CD4-positive, alpha-beta T cell treated with Interleukin-17A for 1 hour (primary cell): ENCODE measurements around the gene GOT2.
A peak's percentile ranks its signal among the peaks of the same experiment; 100 is the strongest.
"Not testable (repeated sequence)": the region's sequence is repeated elsewhere in the genome, so short reads cannot be mapped to it uniquely, and the experiment has no call there.

Experiments used
- DNase-seq: peaks from one replicate; pipeline ENCODE4 v3.0.0-alpha.2; 2020

Gene GOT2

DNA sequence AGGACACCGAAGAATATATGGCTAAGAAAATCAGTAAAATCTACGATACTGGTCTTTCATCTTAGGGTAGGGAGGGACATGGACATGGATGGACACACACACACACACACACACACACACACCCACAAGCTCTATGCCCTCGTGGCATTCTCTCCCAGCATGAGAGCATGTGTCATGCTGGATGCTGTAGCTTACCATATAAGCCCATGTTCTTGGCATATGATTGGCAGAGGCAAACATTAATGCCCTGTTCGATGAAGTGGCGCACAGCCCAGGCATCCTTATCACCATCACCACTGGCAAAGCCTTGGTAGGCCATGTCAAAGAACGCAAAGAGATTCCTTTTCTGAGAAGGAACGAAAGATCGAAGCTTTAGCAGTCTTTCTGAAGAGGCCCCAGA is 17.6 kb downstream of the GOT2 start:
- DNase-seq = no peak

DNA sequence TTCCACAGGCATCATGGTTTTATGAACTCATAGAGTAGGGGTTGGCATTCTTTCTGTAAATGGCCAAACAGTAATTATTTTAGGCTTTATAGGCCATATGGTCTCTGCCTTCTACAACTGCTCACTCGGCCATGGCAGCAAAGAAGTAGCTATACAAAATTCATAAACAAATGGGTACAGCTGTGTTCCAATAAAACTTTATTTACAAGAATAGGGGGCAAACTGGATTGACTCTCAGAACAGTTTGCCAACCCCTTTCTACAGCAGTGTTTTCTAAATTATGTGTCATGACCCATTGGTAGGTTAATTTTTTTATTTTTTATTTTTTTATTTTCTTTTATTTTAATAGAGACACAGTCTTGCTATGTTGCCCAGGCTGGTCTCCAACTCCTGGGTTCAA is 20.4 kb downstream of the GOT2 start:
- no peak for DNase-seq

DNA sequence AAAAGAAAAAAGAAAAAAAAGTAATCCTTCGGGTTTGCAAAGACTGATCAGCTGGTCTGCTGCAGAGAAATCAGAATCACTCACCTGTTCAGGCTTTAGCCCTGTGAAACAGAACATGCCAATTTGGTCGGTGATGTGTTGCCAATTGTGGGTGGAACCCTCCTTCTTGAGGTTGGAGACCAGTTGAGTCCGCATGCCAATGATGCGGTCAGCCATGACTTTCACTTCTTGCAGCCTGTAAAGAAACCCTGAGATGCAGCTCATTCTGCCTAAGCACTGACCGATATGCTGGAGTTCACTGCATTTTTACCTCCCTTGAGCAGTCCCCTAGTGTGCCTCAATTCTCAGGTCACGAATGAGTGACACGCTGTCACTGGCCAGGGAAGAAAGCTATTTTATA is 24.8 kb downstream of the GOT2 start:
- no peak for DNase-seq

DNA sequence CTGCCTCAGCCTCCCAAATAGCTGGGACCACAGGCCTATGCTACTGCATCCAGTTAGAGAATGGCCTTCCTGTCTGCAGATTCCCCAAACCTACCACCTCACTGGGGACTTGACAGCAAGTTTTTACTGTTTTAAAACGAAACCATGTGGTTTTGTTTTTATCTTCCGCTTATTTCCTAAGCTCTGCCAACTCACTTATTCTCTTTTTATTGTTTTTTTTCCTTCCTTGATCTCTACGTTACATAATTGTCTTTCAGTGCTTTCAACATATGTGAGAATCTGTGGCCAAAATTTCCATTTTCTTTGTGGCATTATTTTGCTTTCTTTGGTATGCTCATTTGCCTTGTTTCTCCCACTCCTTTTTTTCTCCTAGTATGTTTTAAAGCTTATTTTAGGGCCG is 35.0 kb downstream of the GOT2 start:
- no peak for DNase-seq

DNA sequence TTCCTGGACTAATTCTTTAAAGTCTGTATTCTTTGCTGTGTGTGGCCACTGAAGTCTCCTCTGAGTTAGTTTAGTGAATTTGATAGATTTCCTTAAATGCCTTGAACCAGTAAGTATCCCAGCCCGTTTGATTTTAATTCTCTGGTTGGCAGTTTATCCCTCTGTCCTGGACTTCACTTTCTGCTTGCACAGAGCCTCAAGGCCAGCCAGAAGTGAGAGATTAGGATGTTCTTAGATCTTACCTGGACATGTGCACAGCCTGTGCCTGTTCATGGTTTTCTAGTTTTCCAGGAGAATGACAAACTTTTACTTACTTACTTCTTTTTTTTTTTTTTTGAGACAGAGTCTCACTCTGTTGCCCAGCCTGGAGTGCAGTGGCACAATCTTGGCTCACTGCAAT is 38.7 kb downstream of the GOT2 start:
- DNase-seq = no peak

DNA sequence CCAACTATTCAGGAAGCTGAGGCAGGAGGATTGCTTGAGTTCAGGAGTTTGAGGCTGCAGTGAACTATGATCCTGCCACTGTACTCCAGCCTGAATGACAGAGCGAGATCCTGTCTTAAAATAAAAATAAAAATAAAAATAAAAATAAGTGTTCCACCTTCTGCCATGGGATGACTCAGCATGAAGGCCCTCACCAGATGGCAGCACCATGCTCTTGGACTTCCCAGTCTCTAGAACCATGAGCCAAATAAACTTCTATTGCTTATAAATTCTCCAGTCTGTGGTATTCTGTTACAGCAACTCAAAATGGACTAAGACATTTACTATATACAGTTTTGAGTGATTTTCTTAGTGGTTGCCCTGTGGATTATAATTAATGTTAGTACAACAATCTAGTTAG is 41.7 kb downstream of the GOT2 start:
- DNase-seq = no peak

DNA sequence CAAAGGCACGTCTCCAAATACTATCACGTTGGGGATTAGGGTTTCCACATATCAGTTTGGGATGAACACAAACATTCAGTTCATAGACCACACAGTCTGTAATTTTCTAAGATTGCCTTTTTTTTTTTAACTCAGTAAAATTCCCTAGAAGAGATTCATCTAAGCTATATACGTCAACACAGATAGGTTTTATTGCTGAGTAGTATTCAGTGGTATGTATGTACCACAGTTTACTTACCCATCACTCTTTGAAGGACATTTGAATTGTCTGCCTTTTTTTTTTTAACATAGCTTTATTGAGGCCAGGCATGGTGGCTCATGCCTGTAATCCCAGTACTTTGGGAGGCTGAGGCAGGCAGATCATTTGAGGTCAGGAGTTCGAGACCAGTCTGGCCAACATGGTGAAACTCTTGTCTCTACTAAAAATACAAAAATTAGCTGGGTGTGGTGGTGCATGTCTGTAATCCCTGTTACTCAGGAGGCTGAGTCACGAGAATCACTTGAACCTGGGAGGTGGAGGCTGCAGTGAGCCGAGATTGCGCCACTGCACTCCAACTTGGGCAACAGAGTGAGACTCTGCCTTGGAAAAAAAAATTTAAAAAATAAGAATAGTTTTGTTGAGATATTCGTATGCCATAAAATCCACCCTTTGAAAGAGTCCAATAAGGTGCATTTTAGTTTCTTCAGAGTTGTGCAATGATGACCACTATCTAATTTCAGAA is 47.0 kb downstream of the GOT2 start:
- not testable (repeated sequence) for DNase-seq

DNA sequence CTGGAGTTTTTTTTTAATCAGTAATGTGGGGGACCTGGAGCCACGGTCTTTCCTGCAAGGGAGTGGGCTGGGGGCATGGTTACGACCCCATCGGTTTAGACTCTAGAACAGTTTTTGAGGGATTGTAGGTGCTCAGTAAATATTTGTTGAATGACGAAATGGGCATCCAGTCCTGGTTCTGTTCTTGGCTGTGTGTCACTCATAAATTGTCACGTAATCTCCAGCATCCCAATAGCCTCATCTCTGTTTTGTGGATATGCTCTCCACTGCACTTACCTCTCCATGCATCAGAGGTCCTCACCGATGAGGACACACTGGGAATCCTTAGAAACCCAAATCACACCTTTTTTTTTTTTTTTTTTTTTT is 49.0 kb downstream of the GOT2 start:
- no peak for DNase-seq

DNA sequence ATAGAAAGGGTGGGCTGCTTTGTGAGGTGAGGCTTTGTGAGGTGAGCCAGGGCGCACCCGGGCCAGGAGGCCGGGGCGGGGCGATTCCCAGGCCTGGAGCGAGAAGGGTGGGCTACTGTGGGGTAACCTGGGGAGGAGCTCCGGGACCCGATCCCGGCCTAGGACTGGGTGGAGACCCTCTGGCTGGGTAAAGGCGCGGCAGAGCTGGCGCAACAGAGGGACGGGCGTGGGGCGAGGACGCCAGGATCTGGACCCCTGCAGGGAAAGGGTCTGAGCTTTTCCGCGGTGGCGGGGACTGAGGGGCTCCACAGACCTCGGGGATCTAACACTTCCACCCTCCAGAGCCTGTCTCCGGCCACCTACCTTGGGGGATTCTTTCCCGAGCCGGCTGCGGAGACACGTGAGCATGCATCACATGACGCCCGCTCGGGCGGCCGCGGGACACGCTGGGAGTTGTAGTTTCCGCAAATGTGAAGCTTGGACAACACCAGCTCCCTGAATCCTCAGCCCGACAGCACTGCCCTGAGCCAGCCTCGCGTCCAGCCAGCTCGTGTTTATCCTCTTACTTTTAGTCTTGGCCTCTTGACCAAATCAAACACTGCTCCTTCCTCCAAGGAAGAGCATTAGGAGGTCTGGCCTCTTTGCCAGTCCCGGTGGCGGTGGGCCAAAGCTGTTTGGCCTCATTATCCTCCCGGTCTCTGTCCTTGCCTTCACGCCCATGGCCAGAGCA is 49.6 kb downstream of the GOT2 start, which contains the start of gene SLC38A7:
SLC38A7 (minus strand) TSS at position 417 of the 730 bp plus-strand sequence. CDS start 4,644 bp downstream, outside the sequence.
- peak; percentile 76 for DNase-seq

DNA sequence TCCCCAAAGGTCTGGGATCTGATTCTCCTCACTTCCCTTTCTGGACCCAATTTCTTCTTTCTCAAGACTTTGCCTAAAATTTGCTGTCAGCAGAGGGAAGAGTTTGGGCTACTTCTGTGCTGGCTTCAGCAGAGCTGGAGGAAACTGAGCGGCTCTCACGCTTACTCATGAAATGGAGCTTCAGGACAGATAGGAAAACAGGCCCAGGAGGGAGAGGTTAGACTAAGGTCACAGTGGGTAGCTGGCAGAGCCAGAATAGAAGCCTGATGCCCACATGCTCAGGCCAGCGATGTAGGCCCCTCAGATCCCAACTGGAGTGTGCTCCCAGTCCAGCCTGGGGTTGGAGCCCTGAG is 50.1 kb downstream of the GOT2 start:
- no peak for DNase-seq

DNA sequence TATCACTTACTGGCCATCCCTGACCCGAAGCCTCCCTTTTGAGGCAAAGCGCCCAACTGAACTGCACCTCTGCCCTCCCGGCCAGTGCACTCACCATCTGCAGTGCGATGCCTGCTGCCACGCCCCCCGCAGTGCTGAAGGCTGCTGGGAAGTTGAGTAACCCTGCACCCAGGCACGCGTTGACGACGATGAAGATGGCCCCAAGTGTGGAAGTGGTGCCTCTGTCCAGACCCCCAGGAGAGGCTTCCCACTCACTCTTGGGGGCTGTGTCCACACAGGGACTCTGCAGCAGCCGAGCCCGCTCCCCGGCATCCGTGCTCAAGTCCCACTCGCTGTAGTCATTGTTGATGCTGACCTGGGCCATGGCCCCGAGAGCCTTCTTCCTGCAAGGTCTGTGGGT is 54.4 kb downstream of the GOT2 start:
- DNase-seq = no peak

DNA sequence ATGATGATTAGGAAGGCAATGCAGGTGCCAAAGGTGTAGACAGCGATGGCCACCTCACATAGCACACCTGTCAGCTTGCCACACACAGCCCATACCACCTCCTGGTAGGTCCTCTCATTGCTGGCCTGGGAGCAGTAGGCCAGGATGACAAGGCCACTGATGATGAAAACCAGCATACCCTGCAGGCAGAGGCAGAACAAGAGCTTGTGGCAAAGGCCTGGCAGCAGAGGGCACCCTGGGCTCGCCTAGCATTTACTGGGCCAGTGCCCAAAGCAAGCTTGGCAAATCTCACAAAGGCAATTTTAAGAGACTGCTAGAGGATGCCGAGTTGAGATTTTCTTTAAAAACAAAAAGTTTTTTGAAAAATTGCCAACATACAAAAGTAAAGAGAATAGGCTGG is 55.4 kb downstream of the GOT2 start:
- no peak for DNase-seq

DNA sequence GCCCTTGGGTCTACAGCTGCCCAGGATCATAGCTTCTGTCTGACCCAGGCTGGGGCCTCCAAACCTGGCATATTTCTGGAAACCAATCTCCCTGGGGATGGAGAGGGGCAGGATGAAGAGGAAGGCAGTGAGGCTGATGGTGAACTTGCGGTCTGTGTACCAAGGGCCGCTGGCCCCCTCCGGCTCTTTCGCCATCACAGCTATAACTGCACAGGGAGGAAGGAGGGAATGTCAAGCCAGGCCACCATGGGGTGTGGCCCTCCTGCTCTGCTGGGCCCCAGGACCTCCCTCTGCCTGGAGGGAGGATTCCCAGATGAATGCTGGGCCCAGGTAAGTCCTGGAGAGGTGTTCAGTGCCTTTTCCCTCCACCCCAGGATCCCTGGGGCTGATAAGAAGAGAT is 55.8 kb downstream of the GOT2 start:
- no peak for DNase-seq

DNA sequence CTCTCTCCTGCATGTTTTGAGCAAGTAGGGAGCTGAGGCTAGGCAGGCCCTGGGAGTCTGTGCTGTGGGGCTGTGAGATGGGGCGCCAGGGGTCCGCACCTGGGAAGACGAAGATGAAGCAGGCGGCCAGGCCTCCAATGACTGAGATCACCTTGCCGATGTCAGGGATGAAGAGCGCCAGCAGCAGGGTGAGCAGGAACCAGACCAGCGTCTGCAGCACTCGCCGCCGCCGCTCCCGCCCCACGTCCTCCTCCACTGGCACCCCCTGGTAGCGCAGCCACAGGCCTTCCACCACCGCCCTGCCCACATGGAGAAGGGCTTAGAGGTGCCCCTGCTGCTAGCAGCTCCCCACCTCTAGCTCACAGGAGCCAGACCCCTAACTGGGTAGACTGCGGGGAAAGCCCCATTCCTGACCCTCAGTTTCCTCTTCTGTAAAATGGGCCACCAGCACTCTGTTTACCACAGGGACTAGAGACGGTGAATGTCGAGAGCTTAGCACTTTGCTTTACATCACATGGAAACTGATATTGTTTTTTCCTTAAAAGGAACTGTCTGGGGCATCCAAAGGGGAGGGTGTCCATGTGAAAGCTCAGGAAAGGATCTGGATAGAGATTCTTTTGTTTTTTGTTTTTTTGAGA is 63.1 kb downstream of the GOT2 start:
- DNase-seq = no peak

DNA sequence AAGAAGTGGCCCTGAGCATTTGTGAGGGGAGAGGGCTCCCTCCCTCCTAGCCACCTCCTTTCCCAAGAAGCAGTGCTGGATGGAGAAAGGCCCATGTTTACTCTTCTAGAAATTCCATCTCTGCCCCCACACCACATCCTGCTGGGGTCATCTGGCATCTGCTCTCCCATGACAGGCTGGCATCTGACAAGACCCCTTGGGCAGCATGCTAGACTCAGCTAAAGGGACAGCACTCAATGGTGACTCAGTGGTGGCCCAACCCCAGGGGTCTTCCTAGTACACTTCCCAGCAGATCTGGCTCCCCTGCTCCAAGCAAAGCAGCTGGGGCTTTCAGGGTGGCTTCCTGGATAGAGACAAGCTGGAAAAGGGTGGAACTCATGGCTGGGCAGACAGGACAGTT is 63.9 kb downstream of the GOT2 start:
- no peak for DNase-seq

DNA sequence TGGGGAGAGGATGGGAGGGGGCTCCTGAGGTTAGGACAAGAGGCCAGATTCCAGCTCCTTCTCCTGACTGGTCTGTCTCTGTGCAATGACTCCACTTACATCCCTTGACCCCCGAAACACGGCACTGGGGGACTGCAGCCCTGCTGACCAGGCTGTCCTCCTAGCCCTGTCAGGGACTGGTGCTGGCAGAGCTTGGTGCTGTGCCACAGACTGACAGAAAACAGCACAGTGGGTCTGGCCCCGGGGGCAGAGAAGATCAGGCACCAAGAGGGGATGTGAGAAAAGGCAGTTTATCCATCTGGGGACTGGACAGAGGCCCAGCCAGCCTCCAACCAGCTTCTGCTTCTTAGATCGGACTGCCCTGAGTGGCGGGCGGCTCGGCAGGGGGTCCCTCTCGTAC is 68.9 kb downstream of the GOT2 start:
- no peak for DNase-seq

DNA sequence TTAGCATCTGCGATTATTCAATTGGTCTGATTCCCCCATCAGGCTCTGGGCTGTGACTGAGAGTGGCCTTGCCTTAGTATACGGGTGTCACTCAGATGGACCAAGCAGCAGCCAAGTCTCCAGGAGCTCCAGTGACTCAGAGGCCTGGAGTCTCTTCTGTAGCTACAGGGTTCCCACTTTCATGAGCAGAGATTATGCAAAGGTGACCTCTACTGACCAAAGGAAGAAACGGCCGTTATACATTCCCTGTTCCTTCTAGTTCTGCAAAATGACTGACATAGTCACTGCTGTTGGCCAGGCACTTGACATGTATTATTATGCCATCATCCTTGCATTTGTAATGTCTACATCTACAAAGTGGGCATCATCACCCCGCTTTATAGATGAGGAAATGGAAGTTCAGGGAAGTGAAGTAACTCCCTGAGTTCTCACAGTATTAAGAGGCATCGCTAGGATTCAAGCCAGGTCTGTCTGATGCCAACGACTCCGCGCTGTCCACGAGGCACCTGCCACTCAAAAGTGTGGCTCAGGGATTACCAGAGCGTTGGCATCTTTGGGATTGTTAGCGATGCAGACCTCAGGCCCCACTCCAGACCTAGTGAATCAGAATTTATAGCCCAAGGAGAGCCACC is 72.8 kb downstream of the GOT2 start:
- peak; percentile 33 for DNase-seq

DNA sequence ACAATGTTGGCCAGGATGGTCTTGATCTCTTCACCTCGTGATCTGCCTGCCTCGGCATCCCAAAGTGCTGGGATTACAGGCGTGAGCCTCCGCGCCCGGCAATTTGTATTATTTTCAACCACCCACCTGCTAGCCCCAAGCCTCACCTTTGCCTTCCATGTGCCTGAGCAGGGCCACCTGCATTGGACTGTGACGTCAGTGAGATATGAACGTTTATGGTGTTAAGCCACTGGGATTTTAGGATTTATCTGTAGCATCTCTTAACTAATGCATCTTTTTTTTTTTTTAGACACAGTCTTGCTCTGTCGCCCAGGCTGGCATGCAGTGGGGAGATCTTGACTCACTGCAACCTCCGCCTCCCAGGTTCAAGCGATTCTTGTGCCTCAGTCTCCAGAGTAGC is 74.2 kb downstream of the GOT2 start:
- not testable (repeated sequence) for DNase-seq

DNA sequence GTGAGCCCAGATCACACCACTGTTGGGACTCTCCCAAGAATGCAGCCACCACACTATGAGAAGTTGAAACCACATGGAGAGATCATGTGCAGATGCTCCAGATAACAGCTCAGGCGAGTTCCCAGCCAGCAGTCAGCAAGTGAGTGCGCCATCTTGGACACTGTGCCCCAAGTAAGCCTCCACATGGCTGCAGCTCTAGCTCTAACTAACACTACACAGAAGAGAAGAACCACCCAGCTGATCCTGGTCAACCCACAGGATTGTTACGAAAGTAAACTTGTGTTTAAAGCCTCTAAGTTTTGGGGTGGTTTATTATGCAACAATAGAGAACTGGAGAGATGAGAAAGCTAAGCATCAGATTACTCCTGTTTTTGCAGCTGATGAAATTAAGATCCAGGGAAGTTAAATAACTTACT is 75.3 kb downstream of the GOT2 start:
- DNase-seq = no peak
